DND-41 (cell line): ENCODE results near the gene AXIN1.

Experiments
- ATAC-seq: fragments of 200-7000 bp; cut with Tn5 transposase; 3 replicates; pipeline ENCODE4 v1.9.1; 2021; ENCODE audit warnings: low read depth; ENCODE audit not compliant: insufficient read depth
- DNase-seq: peaks from one replicate; pipeline ENCODE4 v3.0.0-alpha.2; 2020
- H2AFZ ChIP-seq: 2 replicates; pipeline ENCODE4 v1.6.0; 2012; ENCODE audit warnings: low read depth, low read length
- H3K27ac ChIP-seq: 2 replicates; pipeline ENCODE4 v1.5.1; 2012; ENCODE audit warnings: low read length, inconsistent platforms
- H3K27me3 ChIP-seq: fragments of 200-600 bp; sonication (generic); 2 replicates; pipeline ENCODE4 v1.6.0; 2012; ENCODE audit warnings: low read length, mild to moderate bottlenecking, inconsistent platforms; ENCODE audit not compliant: insufficient read depth, poor library complexity
- H3K36me3 ChIP-seq: 2 replicates; pipeline ENCODE4 v1.5.1; 2012; ENCODE audit warnings: low read length, inconsistent platforms; ENCODE audit not compliant: insufficient read depth
- H3K4me1 ChIP-seq: 2 replicates; pipeline ENCODE4 v1.5.1; 2012; ENCODE audit warnings: mild to moderate bottlenecking, low read length; ENCODE audit not compliant: insufficient read depth
- H3K4me2 ChIP-seq: 2 replicates; pipeline ENCODE4 v1.6.0; 2012; ENCODE audit warnings: mild to moderate bottlenecking, moderate library complexity, low read length, inconsistent platforms; ENCODE audit not compliant: insufficient read depth
- H3K4me3 ChIP-seq, 2 experiments: fragments of 200-600 bp in 1 of 2; shearing (Covaris generic) in 1 of 2; 2 replicates each; pipeline ENCODE4 v1.5.1; 2012 to 2016; ENCODE audit warnings: inconsistent platforms in 2 of 2, low read length in 2 of 2, mild to moderate bottlenecking in 2 of 2, low read depth in 1 of 2, moderate library complexity in 1 of 2
- H3K79me2 ChIP-seq: 2 replicates; pipeline ENCODE4 v1.6.0; 2012; ENCODE audit warnings: low read length, inconsistent platforms; ENCODE audit not compliant: insufficient read depth
- H3K9ac ChIP-seq: 2 replicates; pipeline ENCODE4 v1.6.0; 2012; ENCODE audit warnings: low read depth, mild to moderate bottlenecking, inconsistent platforms, low read length, moderate library complexity
- H3K9me3 ChIP-seq: 2 replicates; pipeline ENCODE4 v1.5.1; 2012; ENCODE audit warnings: low read length, moderate library complexity, mild to moderate bottlenecking, inconsistent platforms; ENCODE audit not compliant: insufficient read depth, severe bottlenecking
- H4K20me1 ChIP-seq: 2 replicates; pipeline ENCODE4 v1.6.0; 2012; ENCODE audit warnings: low read length; ENCODE audit not compliant: insufficient read depth
- EZH2 ChIP-seq: IDR thresholded peaks from 3 replicates; pipeline ENCODE4 v1.6.1; 2012; ENCODE audit warnings: borderline replicate concordance, low read depth, mild to moderate bottlenecking, moderate library complexity, low read length, inconsistent platforms; ENCODE audit not compliant: severe bottlenecking
- TF ChIP-seq, protein P1 (sequence below): IDR thresholded peaks from 2 replicates; pipeline ENCODE4 v1.5.1; 2012; ENCODE audit warnings: borderline replicate concordance, low read length, moderate library complexity, mild to moderate bottlenecking; ENCODE audit not compliant: poor library complexity, severe bottlenecking; ENCODE audit errors: extremely low read depth

AXIN1 gene

DNA sequence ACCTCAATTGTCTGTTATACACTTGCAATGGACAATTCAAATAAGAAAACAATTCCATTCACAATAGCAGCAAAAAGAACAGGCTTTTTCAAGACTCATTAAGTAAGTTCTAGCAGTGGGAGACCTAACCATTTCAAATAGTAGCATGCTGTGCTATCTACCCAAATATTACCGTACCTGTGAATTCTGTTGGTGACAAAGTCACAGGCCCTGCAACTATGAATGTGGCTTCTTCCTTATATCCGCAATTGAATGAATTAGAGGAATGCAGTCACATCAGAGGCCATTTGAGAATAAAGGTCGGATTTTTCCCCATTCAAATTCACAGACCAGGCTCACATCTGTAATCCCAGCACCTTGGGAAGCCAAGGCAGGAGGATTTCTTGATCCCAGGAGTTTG, 43.7 kb upstream of the AXIN1 start:
- Histone ChIP-seq H3K27ac (peak overlapping the region; percentile 85), H2AFZ (peak overlapping the region; percentile 78), H3K36me3 (peaks cover 30% of the 10 kb centered on the region), H3K27me3 (no peaks in the 10 kb centered on the region), H4K20me1 (peaks cover 25% of the 10 kb centered on the region), H3K79me2 (peaks cover 44% of the 10 kb centered on the region), H3K9me3 (no peaks in the 10 kb centered on the region), H3K9ac (peak overlapping the region; percentile 66), H3K4me1 (peaks cover 56% of the 10 kb centered on the region), H3K4me3 (peak overlapping the region; percentile 27 to 64), H3K4me2 (peak overlapping the region; percentile 73)
- DNase-seq (no peak), ATAC-seq (no peak)
- no peak for TF ChIP-seq EZH2
- TF ChIP-seq, protein P1, sequence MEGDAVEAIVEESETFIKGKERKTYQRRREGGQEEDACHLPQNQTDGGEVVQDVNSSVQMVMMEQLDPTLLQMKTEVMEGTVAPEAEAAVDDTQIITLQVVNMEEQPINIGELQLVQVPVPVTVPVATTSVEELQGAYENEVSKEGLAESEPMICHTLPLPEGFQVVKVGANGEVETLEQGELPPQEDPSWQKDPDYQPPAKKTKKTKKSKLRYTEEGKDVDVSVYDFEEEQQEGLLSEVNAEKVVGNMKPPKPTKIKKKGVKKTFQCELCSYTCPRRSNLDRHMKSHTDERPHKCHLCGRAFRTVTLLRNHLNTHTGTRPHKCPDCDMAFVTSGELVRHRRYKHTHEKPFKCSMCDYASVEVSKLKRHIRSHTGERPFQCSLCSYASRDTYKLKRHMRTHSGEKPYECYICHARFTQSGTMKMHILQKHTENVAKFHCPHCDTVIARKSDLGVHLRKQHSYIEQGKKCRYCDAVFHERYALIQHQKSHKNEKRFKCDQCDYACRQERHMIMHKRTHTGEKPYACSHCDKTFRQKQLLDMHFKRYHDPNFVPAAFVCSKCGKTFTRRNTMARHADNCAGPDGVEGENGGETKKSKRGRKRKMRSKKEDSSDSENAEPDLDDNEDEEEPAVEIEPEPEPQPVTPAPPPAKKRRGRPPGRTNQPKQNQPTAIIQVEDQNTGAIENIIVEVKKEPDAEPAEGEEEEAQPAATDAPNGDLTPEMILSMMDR: no peak

DNA sequence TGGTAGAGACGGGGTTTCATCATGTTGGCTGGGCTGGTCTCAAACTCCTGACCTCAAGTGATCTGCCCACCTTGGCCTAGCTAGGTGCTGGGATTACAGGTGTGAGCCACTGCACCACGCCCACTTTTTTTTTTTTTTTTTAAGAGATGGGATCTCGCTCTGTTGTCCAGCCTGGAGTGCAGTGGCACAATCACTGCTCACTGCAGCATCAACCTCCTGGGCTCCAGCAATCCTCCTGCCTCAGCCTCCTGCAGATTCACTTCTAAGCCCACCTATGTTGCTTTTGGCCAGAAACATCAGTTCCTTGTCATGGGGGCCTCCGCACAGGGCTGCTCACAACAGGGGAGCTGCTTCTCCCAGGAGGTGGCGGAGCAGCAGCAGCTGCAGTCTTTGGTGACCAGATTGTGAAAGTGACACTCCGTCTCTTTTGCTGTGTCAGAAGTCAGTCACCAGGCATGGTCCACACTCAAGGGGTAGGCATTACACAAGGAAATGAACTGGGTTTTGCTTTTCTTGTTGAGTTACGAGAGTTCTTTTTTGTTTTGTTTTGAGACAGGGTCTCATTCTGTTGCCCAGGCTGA, 40.0 kb upstream of the AXIN1 start:
- Histone ChIP-seq H3K9ac (no peak overlapping the region), H2AFZ (no peak overlapping the region), H3K27ac (no peak overlapping the region), H3K9me3 (no peaks in the 10 kb centered on the region), H4K20me1 (no peaks in the 10 kb centered on the region), H3K79me2 (peaks cover 16% of the 10 kb centered on the region), H3K4me2 (no peak overlapping the region), H3K4me1 (peaks cover 22% of the 10 kb centered on the region), H3K36me3 (no peaks in the 10 kb centered on the region; the same call in 1 of the 2 replicates), H3K27me3 (no peaks in the 10 kb centered on the region), H3K4me3 (no peak overlapping the region)
- no peak for ATAC-seq
- no peak for DNase-seq
- TF ChIP-seq, protein P1: peak; percentile 21
- TF ChIP-seq EZH2: no peak

DNA sequence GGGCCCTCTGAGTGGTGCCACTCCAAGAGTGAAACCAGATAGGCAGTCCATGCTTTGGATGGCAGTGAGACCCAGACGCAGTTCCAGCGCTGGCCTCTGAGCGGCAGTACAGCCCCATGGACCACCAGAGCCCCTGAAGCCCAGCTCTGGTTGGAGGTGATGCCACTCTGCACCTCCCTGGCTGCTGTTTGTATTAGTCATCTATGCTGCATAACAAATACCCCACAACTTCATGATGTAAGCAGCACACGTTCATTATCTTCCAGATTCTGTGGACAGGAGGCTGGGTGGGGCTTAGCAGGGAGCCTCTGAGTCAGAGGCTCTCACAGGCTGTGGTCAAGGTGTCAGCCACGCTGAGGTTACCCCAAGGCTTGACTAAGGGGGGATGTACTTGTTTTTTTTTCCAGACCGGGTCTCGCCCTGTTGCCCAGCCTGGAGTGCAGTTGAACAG, 39.4 kb upstream of the AXIN1 start:
- H3K9me3 ChIP-seq: no peaks in the 10 kb centered on the region
- peak overlapping the region; percentile 28; the same call in 1 of the 2 replicates for H3K4me2 ChIP-seq
- H2AFZ ChIP-seq: no peak overlapping the region
- peaks cover 22% of the 10 kb centered on the region for H3K4me1 ChIP-seq
- no peaks in the 10 kb centered on the region for H4K20me1 ChIP-seq
- no peak overlapping the region for H3K27ac ChIP-seq
- H3K27me3 ChIP-seq: no peaks in the 10 kb centered on the region
- peaks cover 12% of the 10 kb centered on the region for H3K79me2 ChIP-seq
- H3K9ac ChIP-seq: no peak overlapping the region
- TF ChIP-seq, protein P1: peak; percentile 97
- TF ChIP-seq EZH2: no peak
- DNase-seq (peak; percentile 86), ATAC-seq (peak; percentile 86)
- no peaks in the 10 kb centered on the region for H3K36me3 ChIP-seq
- no peak overlapping the region for H3K4me3 ChIP-seq
